Hematopoietic multipotent progenitor cell (in vitro differentiated cells): ENCODE results near the gene HRH1. TPM values are rescaled to one million over a fixed set of nuclear protein-coding genes. Genes with fewer than 3 reads are reported as not detected.
"Not testable (repeated sequence)": the region's sequence is repeated elsewhere in the genome, so short reads cannot be mapped to it uniquely, and the experiment has no call there.

Experiments
- DNase-seq, 3 donors: peaks; one replicate each; pipeline ENCODE4 v3.0.0-alpha.2; 2011 to 2015; ENCODE audit warnings: low read depth in 2 of 3, low spot score in 2 of 3
- total RNA-seq: library from RNA; depleted of rRNA; stranded (reverse); fragments of >200 nt; gene quantifications from one replicate; pipeline ENCODE4 v1.2.3, GENCODE V29; 2012

HRH1 gene
- total RNA-seq, 1 donor: under 0.01 TPM

DNA sequence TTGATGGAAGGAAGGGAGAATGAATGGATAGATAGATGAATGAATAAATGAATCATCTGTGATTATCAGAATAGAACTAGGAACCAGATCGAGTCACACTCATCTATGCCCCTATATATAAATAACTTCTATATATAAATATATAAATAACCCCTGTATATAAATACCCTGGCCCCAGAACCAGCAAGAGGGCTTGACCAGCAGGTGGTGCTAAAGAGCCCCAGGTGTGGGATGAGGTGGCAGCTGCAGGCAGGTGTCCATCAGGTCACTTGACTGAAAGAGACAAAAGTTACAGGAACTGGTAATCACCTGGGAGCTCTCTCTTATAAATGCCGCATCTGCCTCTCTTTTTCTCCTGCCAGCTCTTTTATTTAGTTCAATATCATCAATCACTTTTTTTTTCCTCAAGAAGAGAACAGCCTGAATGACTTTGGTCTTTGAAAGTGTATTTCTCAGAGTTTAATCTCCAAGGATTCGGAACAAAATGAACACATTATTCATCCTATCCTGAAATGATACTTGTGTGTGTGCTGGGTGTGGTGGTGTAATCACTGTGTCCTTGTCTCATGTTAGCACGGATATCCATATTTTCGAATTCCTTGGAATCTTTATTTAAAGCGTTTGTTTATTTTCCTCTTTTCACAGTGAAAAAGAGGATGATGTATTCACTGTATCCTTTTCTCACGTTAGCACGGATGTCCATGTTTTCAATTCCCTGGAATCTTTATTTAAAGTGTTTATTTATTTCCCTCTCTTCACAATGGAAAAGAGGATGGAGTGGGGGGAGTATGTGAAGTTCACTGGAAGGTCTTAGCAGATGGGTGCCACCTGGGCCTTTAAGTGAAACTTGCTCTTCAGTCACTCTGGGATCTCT, 82.5 kb downstream of the HRH1 start:
- peak; percentile 43 to 62 (median 56) for DNase-seq

DNA sequence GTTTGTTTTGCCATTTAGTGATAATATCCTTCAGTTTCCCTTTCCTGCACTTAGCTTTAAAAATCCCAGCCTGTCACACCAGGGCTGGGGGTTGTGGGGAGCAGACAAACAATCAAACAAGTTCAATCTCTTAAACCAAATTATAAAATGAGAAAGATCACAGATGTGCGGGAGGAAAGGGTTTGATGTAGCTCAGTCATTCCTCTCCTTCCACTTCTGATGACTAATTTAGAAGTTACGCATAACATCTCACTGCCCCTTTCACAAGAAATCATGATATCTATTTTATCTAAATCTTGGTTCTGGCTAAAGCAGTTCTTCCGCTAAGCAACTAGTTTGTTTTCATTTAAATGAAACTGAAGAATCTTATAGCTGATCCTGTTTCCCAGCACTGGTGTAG, 83.8 kb downstream of the HRH1 start:
- DNase-seq: no peak

DNA sequence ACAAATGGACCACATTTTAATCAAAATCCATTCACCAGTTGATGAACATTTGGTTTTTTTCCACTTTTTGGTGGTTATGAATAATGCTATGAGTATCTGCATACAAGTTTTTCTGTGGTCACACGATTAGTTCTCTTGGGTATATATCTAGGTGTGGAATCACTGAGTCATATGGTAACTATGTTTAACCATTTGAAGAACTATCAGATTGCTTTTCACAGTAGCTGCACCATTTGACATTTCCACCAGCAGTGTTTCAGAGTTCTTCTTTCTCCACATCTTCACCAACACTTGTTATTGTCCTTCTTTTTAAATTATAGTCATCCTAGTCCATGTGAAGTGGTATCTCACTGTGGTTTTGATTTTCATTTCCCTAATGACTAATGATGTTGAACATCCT, 84.6 kb downstream of the HRH1 start:
- no peak for DNase-seq

DNA sequence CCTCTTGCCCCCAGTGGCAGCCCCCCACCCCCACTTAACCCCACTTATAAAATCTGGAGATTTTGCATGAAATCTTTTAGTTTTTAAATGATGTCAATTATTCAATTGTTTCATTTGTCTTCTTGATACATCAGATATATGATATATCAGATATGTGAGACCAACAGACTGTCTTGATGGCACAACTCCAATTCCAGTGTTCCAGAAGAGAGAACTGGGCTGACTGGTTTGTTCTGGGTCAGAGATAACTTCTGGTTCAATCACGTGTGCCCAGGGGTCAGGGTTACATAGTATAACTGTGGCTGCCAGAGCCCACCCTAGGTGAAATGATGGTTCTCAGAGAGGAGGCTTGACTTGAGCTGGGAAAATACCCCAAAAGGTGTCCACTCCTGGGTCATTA, 85.5 kb downstream of the HRH1 start:
- DNase-seq: no peak

DNA sequence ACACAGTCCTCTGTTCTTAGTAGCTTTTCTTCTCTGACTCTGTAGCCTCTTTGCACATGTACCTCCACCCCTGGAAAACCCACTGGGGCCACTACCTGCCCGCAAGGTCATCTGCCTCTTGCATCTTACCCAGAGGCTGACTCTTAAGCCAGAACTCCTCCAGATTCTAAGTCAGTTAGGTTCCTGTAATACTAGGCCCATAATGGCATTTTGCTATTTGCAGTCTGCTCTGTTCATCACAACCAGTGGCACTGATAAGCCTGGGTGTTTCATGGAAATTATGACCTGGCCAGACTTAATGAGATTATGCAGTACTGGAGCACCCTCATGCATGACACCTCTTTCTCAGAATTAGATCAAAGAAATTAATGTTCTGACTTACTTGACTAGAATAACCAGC, 86.2 kb downstream of the HRH1 start:
- DNase-seq: no peak

DNA sequence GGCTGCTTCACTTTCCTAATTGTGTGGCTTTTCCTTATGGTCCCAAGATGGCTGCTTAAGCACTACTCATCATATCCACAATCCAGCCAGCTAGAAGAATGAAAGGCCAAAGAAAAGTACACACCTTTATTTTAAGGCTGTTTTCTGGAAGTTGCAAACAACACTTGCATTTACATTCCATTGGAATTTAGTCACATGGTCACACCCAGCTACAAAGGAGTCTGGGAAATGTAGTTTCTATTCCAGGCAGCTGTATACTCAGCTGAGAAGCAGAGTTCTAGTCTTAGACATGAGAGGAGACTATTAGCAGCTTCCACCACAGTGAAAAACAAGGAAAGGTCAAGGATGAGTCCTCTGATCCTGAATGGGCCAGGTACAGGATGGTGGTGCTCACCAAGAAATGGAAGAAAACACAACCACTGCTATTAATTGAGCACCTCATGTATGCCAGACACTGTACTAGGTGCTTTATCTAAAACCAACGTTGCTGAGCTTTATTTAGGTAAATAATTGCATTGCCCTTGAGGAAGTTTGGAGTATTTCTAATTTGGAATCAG, 89.9 kb downstream of the HRH1 start:
- no peak for DNase-seq

DNA sequence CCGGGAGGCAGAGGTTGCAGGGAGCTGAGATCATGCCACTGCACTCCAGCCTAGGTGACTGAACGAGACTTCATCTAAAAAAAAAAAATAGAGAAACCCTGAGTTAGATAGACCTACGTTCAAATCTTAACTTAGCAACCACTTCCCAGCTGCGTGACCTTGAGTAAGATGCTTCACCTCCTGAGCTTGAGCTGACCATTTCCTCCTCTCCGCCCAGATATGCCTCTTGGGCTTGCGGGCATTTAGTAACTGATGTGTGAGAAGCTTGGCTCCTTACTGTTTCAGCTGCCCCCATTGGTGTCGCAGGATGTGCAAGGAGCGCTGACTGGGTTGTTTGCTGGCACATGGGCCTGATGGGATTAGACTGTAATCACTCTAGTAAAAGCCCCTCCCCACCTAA, 91.0 kb downstream of the HRH1 start:
- DNase-seq: no peak

DNA sequence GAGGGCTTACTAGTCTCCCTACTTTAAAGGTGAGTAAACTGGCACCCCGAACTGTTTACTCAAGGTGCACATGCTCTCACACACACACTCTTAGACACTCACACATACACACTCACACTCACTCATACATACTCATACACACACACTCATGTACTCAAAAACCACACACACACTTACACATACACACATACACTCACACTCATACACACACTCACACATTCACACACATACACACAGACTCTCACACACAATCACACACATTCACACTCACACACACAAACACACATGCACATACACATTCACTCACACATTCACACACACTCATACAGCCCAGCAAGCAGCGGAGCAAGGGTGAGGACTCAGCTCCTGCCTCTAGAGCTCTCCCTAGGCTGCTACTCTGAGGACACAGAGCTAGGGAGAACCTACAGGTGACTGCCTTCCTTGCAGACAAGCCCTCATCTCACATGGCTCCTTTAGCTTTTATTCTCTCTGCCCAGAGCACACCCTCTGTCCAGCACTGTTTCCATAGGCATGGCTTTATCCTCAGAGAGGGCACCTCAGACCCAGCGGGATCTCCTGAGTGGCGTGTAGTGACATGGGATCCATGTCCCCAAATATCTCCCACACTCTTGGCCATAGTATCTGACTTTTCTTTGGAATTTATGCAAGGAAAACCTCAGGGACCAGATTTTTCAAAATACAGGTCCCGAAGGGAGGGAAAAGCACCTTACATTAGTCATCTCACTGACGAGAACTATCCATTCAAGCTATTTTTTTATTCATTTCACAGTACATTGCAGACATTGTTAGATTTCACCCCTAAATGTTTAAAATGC, 91.8 kb downstream of the HRH1 start:
- DNase-seq: no peak

DNA sequence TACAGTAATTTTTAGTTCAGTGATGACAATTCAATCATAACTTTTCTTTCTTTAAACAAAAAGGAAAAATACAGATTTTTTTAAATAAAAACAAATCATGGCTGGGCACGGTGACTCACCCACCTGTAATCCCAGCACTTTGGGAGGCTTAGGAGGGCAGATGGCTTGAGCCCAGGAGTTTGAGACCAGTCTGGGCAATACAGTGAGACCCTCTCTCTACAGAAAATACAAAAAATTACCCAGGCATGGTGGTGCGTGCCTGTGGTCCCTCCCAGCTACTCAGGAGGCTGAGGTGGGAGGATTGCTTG, 92.3 kb downstream of the HRH1 start:
- DNase-seq: no peak

DNA sequence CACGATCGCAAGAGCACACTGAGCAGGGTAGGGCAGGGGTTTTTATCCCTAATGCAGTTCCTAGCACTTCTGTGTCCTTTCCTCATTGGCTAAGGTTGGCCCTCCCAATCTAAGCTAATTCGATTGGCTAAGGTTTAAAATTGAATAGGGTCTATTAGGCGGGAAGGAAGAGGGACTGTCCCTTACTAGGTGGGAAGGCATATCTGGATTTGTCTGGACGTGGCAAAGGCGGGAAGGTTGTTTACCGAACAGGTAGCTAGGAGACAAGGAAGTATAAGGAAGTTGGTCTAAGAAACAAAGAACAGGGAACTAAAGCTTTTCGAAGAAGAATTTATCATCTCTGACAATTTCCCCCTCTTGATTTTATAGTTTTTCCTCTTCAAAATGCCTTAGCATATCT, 93.1 kb downstream of the HRH1 start:
- DNase-seq: no peak

DNA sequence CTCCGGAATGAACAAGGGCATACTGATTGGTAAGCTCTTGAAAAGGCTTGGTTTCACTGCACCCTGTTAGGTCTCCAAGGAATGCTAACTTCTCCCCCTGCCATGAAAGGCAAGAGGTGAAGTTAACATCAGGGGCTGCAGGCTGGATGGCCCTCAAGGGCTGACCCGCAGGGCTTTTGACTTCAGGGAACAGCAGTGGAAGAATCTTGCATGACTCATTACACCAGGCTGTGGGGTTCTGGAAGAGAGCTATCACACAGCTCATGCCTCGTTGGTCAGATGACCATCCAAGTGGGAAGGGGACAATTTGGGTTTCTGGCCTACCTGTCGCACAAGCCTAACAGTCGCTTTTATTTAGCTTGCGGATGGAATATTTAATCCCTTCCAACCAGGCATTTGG, 94.3 kb downstream of the HRH1 start:
- no peak for DNase-seq

DNA sequence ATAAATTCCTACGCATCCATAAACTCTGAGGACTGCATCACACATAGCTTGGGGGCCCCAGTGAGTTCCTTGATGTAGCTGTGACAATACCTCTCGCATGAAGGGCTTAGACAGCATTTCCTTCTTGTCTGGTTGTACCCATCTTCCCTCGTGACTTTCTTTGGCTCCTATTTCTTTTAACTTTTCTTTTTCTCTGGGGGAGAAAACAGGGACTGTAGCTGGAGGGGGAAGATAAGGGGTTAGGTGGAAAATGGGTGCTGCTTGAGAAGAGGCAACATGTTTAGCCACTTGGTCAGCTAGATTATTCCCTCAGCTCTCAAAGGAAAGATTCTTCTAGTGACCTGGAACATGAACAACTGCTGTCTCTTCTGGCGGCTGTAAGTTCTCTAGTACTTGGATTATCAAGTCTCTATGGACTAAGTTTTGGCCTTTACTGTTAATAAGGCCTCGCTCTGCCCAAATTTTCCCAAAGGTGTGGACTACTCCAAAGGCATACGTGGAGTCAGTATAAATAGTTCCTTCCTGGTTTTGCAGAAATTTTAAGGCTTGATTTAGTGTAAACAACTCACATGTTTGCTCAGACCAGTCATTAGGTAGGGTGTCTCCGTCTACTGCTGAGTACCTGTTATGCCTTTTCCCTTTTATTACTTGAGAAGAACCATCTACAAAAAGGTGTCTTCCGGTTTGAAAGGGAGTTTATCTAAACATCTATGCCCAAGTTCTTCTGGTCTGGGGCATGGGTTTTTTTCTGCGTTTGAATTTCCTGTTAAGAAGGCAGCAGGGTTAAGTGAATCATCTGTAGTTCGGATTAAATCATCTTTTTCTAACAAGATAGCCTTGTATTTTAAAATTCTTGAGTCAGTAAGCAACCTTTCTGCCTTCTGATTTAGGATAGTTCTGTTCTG, 96.9 kb downstream of the HRH1 start:
- no peak for DNase-seq

DNA sequence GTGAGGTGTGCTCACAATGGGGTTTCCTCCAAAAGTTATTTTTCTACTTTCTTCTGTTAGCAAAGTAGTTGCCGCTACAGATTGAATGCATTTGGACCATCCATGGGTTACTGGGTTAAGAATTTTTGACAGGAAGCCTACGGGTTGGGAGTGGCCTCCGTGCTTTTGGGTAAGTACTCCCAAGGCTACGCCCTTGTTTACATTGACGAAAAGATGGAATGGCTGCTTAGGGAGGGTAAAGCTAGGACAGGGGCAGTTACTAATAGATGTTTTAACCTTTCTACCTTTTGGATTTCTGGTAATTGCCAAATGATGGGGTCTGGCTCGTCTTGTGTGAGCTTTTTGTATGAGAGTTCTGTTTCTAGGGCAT, 97.5 kb downstream of the HRH1 start:
- no peak for DNase-seq

DNA sequence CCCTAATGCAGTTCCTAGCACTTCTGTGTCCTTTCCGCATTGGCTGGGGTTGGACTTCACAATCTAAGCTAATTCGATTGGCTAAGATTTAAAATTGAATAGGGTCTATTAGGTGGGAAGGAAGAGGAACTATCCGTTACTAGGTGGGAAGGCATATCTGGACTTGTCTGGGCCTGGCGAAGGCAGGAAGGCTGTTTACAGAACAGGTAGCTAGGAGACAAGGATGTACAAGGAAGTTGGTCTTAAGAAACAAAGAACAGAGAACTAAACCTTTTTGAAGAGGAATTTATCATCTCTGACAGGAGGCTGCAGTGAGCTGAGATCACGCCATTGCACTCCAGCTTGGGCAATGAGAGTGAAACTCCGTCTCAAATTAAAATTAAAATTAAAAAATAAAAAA, 100.6 kb downstream of the HRH1 start:
- no peak for DNase-seq

DNA sequence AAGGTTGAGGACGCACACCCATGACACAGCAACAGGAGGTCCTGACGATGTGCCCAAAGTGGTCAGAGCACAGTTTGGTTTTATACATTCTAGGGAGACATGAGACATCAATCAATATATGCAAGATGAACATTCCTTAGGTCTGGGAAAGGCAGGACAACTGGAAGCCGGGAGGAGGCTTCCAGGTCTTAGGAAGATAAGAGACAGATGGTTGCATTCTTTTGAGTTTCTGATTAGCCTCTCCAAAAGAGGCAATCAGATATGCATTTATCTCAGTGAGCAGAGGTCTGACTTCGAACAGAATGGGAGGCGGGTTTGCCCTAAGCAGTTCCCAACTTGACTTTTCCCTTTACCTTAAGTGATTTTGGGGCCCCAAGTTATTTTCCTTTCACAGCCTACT, 101.2 kb downstream of the HRH1 start:
- not testable (repeated sequence) for DNase-seq

DNA sequence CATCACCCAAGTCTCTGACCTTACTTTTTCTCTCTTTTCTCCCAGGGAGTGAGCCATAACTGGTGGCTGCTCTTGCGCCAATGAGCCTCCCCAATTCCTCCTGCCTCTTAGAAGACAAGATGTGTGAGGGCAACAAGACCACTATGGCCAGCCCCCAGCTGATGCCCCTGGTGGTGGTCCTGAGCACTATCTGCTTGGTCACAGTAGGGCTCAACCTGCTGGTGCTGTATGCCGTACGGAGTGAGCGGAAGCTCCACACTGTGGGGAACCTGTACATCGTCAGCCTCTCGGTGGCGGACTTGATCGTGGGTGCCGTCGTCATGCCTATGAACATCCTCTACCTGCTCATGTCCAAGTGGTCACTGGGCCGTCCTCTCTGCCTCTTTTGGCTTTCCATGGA, 104.7 kb downstream of the HRH1 start:
- no peak for DNase-seq

DNA sequence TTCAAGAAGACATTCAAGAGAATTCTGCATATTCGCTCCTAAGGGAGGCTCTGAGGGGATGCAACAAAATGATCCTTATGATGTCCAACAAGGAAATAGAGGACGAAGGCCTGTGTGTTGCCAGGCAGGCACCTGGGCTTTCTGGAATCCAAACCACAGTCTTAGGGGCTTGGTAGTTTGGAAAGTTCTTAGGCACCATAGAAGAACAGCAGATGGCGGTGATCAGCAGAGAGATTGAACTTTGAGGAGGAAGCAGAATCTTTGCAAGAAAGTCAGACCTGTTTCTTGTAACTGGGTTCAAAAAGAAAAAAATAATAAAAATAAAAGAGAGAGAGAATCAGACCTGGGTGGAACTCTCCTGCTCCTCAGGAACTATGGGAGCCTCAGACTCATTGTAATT, 106.2 kb downstream of the HRH1 start:
- DNase-seq: peak in 1 of 3 donors; percentile 41

DNA sequence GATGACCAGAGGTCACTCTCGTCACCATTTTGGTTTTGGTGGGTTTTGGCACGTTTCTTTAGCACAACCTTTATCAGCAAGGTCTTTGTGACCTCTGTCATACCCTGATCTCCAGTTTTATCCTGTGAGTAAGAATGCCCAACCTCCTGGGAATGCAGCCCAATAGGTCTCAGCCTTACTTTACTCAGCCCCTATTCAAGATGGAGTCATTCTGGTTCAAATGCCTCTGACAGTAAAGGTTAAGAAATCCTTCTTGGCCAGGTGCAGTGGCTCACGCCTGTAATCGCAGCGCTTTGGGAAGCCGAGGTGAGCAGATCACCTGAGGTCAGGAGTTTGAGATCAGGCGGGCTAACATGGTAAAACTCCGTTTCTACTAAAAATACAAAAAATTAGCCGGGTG, 114.7 kb downstream of the HRH1 start:
- no peak for DNase-seq

DNA sequence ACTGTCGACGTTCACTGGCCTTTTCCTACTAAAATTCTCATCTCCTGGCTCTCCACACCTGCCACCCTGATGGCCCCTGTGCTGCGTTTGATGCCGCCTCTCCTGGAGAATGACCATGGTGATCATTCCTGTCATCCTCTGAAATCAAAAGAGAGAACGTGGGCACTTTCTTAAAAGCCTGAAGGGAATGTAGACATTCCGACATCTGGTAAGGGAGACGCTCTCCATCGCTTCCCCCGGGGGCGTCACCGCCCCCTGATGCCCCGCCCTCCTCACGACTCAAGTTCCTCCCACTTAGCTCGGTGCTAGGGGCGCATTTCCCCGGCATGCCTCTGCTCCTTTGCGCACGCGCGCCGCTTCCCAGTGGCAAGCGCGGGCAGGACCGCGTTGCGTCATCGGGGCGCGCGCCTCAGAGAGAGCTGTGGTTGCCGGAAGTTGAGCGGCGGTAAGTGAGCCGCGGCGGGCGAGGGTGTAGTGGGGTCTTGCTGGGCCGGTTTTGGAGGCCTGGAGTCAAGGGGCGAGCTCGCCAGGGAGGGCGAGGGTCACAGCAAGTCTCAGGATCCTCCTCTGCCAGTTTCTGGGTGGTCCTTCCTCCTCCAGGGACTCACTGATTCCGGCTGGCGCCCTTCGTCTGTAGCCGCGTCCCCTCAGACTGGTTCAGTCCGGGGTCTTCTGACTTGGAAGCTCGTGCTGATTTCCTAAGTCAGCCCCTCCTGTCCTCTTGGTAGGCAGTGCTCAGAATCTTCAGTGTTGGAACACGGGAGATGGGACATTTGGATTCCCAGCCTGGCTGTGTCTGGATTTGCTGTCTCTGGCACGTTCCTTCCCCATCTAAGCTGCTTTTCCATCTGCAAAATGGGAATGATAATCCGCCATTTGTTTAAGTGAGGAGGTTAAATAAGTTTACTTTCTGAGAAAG, 118.0 kb downstream of the HRH1 start, which contains the start of gene ATG7:
Gene ATG7, plus strand, starts transcription at position 412 of the 919 bp plus-strand sequence. CDS start 26,299 bp downstream, outside the sequence.
- peak; percentile 92 to 99 (median 97) for DNase-seq
